Measurements from ENCODE around the gene ARHGAP26.

DNA sequence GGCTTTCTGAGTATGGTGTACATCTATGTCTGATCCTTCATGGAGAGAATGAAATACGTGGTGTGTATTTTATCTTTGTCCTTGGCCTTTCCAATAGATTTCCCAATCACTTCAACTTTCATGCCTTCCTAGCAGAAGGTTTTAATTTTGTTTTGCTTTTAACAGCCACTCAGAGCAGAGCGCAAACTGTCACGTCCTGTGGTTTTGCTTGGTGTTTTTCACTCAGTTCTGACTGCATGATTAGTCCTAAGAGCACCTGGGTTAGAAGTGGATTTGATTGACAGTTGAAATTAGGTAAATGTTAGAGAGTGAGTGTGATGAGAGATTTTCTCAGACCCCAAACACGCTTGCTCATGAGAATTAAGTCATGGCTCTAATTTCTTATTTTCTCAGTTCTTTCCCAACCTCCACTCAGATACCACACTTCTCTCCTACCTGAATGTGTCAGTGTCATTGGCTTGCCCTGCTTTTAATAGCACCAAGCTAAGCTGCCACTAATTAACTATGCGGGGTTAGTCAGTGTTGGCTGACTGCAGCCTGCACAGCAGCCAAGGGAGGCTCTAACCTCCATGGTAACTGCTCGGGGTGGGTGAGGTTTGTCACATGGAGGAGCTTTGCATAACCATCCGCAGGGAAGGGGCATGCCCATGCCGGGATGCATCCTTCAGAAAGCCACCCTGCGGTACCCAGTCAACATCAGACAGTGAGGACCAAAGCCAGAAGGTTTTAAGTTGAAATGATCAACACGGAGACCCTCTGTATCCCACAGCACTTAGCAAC is 459.9 kb downstream of the ARHGAP26 start:
- no peak for TF ChIP-seq POLR2A (IDR thresholded peaks at IDR 0.05; ENCODE audit: low read depth)
- TF ChIP-seq, protein P1, sequence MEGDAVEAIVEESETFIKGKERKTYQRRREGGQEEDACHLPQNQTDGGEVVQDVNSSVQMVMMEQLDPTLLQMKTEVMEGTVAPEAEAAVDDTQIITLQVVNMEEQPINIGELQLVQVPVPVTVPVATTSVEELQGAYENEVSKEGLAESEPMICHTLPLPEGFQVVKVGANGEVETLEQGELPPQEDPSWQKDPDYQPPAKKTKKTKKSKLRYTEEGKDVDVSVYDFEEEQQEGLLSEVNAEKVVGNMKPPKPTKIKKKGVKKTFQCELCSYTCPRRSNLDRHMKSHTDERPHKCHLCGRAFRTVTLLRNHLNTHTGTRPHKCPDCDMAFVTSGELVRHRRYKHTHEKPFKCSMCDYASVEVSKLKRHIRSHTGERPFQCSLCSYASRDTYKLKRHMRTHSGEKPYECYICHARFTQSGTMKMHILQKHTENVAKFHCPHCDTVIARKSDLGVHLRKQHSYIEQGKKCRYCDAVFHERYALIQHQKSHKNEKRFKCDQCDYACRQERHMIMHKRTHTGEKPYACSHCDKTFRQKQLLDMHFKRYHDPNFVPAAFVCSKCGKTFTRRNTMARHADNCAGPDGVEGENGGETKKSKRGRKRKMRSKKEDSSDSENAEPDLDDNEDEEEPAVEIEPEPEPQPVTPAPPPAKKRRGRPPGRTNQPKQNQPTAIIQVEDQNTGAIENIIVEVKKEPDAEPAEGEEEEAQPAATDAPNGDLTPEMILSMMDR (IDR thresholded peaks at IDR 0.05), result no peak
